GM21786 (cell line): Measurements from ENCODE around the gene CD99L2.
A peak's percentile ranks its signal among the peaks of the same experiment; 100 is the strongest.
"Not testable (repeated sequence)": the region's sequence is repeated elsewhere in the genome, so short reads cannot be mapped to it uniquely, and the experiment has no call there.

Experiments used
- ATAC-seq: cut with Tn5 transposase; IDR thresholded peaks from one replicate; pipeline ENCODE4 v1.9.1; 2021; ENCODE audit not compliant: unreplicated experiment

CD99L2 gene

DNA sequence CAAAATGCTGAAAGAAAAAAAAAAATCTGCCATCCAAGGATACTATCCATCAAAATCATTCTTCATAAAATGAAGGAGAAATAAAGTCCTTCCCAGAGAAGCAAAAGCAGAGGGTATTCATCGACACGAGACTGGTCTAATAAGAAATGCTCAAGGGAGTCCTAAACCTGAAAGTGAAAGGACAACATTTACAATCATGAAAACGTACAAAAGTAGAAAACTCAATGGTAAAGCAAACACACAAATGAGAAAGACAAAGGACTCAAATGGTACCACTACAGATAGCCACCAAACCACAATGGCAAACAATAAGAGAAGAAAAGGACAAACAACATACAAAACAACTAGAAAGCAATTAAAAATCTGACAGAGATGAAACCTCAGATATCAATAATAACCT, 41.0 kb downstream of the CD99L2 start:
- no peak for ATAC-seq

DNA sequence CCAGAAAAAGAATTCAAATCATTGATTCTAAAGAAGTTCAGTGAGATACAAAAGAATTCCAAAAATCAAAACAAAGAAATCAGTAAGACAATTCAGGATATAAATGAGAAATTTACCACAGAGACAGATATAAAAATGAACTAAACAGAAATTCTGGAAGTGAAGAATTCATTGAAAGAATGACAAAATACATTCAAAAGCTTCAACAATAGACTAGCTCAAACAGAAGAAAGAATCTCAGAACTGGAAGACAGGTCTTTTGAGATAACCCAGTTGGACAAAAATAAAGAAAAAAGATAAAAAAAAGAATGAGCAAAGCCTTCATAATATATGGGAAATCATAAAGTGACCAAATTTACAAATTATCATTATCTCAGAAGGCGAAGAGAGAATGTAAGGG, 41.7 kb downstream of the CD99L2 start:
- no peak for ATAC-seq

DNA sequence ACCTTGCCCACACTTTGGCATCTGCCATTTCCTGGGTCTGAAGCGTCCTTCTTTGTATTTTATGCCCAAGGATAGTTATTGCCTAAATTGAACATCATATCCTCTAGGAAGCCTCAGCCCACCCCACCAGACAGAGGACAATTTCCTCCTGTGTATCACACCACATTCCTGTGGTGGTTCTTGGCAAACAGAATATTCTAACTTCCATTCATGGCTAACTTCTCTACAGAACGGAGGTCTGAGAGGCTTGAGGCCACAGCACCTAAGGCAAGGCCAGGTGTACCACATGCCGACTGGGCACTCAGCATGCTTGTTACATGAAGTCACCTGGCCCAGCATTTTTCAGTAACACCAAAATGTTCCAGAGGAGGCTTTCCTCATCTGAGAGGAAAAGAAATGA, 42.4 kb downstream of the CD99L2 start:
- no peak for ATAC-seq

DNA sequence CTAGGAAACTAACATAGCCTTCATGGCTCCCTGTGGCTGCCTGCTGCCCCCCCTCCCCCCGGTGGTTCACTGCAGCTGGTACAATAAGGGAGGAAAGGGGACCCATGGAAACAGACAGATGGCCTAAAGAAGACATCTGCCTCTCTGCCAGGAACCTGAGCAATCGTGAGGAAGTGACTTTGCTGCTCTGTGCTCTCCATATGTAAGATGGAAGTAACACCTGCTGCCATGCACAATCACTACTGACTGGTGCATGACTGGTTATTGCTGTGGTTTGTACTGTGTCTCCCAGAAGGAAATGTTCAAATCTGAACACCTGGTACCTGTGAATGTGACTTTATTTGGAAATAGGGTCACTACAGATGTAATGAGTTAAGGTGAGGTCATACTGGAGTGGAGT, 43.6 kb downstream of the CD99L2 start:
- ATAC-seq = no peak

DNA sequence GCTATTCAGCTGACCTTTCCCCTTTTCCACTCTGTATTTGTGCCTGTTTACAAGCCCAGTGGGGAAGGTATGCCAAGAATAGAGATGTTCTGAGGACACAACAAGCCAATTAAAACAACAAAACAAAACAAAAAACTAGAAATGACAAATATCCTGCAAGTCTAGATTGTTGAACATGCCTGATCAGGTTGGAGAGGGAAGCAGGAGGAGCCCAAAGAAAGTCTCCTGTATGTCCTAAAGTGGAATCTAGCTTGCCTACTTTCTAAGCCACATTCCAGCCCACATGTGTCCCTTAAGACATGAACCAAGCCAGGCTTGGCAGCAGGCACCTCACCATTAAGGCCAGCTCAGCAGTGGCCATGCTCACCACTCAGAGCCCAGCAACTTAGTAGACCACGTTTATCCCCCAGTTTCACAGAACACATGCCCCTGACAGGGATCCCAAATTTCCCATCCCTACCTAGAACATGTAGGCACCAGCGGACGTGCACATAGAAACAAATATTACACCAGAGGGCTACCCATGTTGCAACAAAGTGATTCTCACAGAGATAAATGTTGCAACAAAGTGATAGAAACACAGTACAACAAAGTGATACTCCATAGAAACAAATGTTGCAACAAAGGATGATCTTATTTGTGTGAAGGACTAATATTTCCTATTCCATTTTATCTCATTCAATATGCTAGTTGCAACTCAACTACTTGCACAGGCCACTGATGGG, 48.3 kb downstream of the CD99L2 start:
- no peak for ATAC-seq

DNA sequence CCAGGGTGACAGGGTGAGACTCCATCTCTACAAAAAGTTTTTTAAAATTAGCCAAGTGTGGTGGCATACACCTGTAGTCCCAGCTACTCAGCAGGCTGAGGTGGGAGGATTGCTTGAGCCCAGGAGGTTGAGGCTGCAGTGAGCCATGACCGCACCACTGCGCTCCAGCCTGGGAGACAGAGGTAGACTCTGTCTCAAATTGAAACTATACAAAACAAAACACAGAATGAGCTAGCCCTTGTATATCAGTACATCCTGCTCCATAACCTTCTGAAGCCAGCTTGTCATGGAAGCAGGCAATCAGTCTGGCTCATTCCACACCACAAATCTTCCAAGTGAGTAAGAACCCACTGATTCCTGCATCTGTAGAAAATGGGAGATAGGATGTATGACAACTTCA, 49.0 kb downstream of the CD99L2 start:
- peak; percentile 65 for ATAC-seq

DNA sequence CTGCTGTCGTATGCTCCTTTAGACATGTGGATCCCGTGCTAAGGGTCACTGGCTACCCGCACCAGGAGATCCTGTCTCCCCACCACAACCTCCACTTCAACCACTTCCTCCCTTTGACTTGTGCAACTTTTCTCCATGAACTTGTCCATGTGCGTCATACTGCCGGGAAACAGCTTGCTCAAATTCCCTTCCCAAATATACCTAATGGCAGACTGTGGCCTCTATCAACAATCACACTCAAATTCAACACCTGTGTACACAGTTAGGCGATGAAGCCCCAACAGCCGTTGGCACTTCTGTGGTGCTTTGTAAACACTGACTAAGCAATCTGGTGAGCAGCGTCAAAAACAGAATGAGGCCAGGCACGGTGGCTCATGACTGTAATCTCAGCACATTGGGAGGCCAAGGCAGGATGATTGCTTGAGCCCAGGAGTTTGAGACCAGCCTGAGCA, 49.5 kb downstream of the CD99L2 start:
- no peak for ATAC-seq

DNA sequence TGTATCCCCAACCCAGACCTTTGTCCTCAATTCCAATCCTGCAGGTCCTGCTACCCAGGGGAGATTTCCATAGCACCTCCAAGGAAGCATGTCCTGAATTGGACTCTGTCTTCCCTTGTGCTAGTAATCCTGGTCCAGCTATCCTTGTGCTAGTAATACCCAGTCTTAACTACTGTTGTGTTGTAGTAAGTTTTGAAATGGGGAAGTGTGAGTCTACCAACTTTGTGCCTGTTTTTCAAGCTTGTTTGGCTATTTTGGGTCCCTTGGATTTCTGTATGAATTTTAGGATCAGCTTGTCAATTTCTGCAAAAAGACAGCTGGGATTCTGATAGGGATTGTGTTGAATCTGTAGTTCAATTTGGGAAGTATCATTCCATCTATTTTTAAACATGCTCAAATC, 51.4 kb downstream of the CD99L2 start:
- ATAC-seq = no peak

DNA sequence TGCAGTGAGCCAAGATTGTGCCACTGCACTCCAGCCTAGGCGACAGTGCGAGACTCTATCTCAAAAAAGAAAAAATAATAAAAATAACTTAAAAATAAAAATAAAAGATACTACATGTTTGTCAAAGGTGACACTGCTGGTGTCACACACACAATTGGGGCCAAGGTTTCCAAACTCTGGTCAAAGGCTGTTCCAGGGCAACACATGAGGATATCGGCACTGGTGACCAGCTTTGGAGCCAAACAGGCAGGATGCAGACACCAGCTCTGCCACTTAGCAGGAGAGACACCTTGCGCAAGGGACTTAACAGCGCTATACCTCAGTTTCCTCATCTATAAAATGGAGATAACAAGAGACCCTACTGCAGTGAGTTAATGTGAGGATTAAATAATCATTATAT, 52.3 kb downstream of the CD99L2 start:
- ATAC-seq = no peak

DNA sequence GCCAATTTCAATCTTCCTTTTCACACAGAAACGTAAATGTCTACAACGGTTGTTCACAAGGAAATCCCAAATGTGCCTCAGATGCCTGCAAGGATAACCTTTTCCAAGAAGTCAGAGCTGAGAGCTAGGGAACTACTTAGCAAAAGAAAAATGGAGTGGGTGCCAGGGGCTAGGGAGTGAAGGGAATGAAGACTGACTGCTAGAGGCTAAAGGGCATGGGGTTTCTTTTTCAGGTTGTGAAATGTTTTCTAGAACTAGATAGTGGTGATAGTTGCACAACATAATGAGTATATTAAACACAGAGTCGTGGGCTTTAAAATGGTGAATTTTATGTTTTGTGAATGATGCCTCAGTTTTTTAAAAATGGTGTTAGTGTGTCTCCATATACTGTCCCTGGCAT, 53.4 kb downstream of the CD99L2 start:
- no peak for ATAC-seq

DNA sequence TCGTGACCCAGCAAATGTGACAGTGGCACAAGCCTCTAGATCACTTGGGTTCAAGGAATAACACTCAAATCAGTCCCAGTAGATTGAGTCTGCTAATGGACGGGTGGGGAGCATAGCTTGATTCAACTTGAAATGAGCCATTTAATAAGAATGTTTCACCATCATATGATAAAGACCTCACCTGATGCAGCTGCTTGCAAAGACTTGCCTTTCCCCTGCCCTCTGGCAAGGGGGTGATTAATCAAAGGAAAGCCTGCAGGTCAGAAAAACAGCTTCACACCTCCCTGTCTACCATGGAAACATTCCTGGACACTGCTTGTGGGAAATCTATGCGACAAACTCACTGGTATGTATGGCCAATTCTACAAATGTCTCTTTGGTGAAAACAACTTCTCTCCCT, 54.5 kb downstream of the CD99L2 start:
- ATAC-seq = no peak

DNA sequence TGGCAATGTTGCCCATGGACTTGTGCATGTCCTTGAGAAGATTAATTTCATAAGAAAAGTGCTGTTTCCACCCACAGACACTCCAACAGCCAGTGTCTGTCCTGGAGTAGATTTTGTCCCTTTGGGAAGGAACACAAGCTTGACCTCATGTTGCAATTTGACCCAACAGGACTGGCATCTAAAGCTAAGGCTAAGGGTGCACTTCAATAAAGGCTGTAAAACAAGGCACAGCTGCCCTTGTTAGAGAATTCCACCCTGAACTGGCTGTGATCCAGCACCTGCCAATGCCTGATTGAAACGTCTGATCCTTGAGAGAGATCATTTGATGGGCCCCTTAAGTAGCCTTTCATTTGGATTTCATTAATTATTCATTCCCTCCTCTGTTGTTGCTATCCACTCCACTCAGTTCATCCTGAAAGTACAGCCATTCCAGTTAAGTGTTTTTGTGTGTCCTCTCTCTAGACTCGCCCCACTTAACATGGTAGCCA, 56.2 kb downstream of the CD99L2 start:
- ATAC-seq = no peak

DNA sequence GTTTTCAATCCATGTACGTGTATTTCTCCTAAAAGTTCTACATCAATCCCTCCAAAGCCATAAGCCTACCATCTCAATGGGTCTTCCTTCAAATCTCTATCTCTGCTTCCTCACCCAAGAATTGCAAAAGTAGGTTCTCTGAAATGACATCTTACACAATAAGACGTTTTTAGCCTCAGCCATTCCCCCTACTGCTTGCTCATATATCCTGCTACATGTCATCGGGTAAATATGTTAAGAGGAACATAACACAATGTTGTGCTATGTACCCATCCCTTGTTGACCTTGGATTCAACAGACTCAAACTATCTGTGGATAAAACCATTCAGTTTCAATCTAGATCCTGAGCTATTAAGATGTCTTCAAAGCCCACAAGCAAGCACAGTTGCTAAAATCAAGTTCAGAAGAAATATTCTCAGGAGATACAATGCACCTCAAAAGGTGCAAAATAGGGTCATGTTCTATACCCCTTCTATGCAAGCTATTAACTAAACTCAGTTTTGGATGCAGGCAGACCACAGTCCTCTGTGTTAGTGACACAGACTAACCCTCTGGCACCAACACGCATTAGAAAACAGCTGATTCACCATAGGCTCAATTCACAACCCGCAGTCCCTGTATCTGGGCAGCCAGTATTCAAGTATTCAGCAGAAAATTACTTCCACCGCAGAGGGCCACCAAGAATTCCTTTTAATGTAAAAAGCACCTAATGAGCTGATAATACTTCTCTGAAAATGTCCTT, 56.8 kb downstream of the CD99L2 start:
- no peak for ATAC-seq

DNA sequence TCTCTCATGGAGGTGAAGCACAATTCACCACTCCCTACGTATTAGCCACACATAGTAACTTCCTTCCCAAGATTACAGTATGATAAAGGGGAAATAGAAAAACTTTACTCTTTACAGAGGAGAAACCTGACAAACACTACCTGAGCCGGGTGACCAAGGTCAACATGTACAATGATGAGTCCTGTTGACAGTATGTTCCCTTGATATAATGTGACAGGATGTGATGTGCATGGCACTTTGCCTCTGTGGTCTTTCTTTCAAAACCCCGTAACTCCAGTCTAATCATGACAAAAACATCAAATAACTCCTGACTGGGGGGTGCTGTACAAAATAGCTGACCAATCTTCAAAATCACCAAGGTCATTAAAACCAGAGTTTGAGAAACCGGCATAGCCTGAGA, 60.6 kb downstream of the CD99L2 start:
- ATAC-seq = no peak

DNA sequence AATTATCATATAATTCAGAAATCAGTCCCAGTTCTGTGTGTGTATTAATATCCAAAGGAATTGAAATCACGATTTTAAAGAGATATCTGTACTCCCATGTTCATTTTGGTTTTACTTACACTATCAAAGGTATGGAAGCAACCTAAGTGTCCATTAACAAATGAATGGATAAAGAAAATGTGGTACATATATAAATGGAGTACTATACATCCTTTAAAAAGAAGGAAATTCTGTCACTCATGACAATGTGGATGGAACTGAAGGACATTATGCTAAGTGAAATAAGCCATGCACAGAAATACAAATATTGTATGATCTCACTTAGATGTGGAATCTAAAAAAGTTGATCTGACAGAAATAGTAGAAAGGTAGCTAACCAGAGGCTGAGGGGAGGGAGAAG, 63.8 kb downstream of the CD99L2 start:
- no peak for ATAC-seq

DNA sequence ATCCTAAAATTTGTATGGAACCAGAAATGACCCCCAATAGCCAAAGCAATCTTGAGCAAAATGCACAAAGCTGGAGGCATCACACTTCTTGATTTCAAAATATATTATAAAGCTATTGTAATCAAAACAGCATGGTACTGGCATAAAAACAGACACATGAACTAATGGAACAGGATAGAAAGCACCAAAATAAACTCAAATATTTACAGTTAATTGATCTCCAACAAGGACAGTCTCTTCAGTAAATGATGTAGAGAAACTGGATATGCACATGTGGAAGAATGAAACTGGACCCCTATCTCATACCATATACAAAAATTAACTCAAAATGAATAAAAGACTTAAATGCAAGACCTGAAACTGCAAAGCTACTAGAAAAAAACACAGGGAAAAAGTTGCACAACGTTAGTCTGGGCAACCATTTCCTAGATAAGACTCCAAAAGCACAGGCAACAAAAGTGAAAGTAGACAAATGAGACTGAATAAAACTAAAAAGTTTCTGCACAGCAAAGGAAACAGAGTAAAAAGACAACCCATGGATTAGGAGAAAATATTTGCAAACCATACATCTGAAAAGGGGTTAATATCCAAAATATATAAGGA, 64.9 kb downstream of the CD99L2 start:
- ATAC-seq = no peak

DNA sequence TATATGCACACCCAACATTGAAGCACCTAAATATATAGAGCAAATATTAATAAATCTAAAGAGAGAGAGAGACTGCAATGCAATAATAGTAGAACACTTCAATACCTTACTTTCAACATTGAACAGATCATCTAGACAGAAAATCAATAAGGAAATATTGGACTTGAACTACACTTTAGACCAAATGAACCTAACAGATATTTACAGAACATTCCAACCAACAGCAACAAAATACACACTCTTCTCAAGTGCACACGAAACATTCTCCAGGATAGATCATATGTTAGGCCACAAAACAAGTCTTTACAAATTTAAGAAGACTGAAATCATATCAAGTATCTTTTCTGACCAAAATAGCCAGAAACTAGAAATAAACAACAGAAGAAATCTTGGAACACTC, 66.6 kb downstream of the CD99L2 start:
- no peak for ATAC-seq

DNA sequence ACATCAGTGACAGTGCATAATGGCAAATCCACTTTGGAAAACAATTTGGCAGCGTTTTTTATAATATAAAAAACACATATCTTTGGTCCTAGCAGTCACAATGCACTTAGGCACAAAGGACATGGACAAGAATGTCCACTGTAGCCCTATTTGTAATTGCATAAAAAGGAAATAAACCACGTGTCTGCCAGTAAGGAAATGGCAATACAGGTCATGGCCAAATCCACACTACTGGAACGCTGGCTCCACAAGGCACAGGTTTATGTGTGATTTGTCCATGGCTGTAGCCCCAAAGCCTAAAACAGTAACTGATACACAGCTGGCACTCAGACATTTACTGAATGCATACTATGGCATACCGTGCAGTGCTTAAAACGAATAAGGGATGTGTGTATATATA, 69.7 kb downstream of the CD99L2 start:
- no peak for ATAC-seq

DNA sequence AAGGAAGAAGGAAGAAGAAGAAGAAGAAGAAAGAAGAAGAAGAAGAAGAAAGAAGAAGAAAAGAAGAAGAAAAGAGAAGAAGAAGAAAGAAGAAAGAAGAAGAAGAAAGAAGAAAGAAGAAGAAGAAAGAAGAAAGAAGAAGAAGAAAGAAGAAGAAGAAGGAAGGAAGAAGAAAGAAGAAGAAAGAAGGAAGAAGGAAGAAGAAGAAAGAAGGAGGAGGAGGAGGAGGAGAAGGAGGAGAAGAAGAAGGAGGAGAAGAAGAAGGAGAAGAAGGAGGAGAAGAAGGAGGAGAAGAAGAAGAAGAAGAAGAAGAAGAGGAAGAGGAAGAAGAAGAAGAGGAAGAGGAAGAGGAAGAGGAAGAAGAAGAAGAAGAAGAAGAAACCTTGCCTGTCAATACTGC, 74.1 kb downstream of the CD99L2 start:
- not testable (repeated sequence) for ATAC-seq

DNA sequence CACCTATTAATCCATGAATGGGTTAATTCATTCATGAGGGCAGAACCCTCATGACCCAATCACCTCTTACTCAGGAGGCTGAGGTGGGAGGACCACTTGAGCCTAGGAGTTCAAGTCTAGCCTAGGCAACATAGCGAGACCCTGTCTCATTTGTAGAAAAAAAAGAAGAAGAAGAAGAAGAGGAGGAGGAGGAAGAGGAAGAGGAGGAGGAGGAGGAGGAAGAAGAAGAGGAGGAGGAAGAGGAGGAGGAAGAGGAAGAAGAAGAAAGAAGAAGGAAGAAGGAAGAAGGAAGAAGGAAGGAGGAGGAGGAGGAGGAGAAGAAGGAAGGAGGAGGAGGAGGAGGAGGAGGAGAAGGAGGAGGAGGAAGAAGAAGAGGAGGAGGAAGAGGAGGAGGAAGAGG, 74.6 kb downstream of the CD99L2 start:
- ATAC-seq = not testable (repeated sequence)

DNA sequence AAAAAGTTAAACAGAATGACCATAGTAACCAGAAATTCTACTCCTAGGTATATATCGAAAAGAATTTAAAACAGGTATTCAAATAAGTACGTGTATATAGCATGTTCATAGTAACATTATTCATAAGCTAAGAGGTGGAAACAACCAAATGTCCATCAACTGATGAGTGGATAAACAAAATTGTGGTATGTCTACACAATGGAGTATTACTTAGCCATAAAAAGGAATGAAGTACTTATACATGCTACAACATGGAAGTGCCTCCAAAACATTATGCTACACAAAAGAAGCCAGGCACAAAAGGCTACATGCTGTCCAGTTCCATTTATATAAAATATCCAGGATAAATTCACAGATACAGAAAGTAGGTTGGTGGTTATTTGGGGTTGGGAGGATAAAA, 76.5 kb downstream of the CD99L2 start:
- no peak for ATAC-seq

DNA sequence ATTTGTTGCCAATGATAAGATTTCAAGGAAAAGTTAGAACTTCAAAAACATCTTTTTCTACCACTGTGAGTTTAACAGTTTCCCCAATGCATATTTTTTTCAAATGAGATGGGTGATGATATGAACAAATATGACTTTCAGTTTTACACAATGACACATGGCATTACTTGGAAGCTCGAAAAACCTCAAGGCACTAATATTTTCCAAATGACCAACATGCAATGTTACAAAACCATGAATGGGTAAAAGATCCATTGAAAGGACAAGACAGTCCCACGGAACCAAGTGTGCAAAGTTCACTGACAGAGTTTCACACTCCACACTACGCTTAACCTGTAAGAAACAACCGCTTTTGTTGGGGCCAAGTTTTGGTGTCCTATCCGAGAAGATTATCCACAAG, 84.5 kb downstream of the CD99L2 start:
- no peak for ATAC-seq
